ENCODE measurements around the gene BCAP29. TPM values are rescaled to one million over a fixed set of nuclear protein-coding genes. Genes with fewer than 3 reads are reported as not detected.

The BCAP29 gene
- total and polyA plus RNA-seq, 2 of the 8 experiments (the other 6 are each of a cell fraction or from before 2014, with no cell fraction given) = 6.8 to 18.1 TPM

- TF ChIP-seq CHD7 (IDR thresholded peaks at IDR 0.05; ENCODE audit: insufficient replicate concordance, low read length) = no peak
- no peak for TF ChIP-seq SP2 (IDR thresholded peaks at IDR 0.05; ENCODE audit: low read length)
These were observed 15.1 kb downstream of the BCAP29 start (continued) for GRCh38 chr7:107594961-107595737.

Measured in H1 (cell line).